CD4-positive, alpha-beta memory T cell (primary cell): ENCODE data around the gene NKPD1. TPM values are rescaled to one million over a fixed set of nuclear protein-coding genes. Genes with fewer than 3 reads are reported as not detected.

Experiments used
- CTCF ChIA-PET: fragments of 350-600 bp; sonication (Branson Sonifier 250); formaldehyde crosslinking; loops from one replicate; lab custom pipeline; 2021; ENCODE audit warnings: inconsistent platforms; ENCODE audit not compliant: partially characterized antibody; lab: Charles Lee
- POLR2A ChIA-PET: fragments of 350-600 bp; sonication (Branson Sonifier 250); formaldehyde crosslinking; loops from one replicate; lab custom pipeline; 2021; ENCODE audit not compliant: partially characterized antibody; lab: Charles Lee
- DNase-seq, 5 donors: peaks; one replicate each; pipeline versions ENCODE4 v3.0.0 to v3.0.0-alpha.2; 2020 to 2022; ENCODE audit warnings: mixed read lengths in 1 of 5
- H3K27ac ChIP-seq: one replicate; pipeline ENCODE4 v1.7.0; 2013; ENCODE audit warnings: low read depth, low read length
- H3K27me3 ChIP-seq: 2 replicates; pipeline ENCODE4 v1.7.0; 2013; ENCODE audit warnings: mild to moderate bottlenecking, low read length, moderate library complexity; ENCODE audit not compliant: insufficient read depth
- H3K36me3 ChIP-seq: 2 replicates; pipeline ENCODE4 v1.7.0; 2013; ENCODE audit warnings: mild to moderate bottlenecking, low read length, moderate library complexity; ENCODE audit not compliant: insufficient read depth
- H3K4me1 ChIP-seq: 2 replicates; pipeline ENCODE4 v1.7.0; 2013; ENCODE audit warnings: mild to moderate bottlenecking, low read length, moderate library complexity; ENCODE audit not compliant: insufficient read depth
- H3K4me3 ChIP-seq, 2 donors: one replicate each; pipeline ENCODE4 v1.7.0; 2013; ENCODE audit warnings: low read length in 2 of 2, mild to moderate bottlenecking in 1 of 2
- H3K9me3 ChIP-seq, 2 donors: one replicate each; pipeline ENCODE4 v1.7.0; 2013; ENCODE audit warnings: low read length in 2 of 2, control low read depth in 1 of 2; ENCODE audit not compliant: control insufficient read depth in 1 of 2
- H3K27ac Mint-ChIP-seq, 7 donors: one replicate each; pipeline ENCODE4 v1.8.0; 2020 to 2021; ENCODE audit warnings: mixed read lengths in 7 of 7, mild to moderate bottlenecking in 6 of 7, inconsistent platforms in 3 of 7, moderate library complexity in 3 of 7
- H3K27me3 Mint-ChIP-seq, 2 donors: one replicate each; pipeline ENCODE4 v1.8.0; 2020 to 2021; ENCODE audit warnings: mixed read lengths in 2 of 2
- H3K36me3 Mint-ChIP-seq, 2 donors: one replicate each; pipeline ENCODE4 v1.8.0; 2020 to 2021; ENCODE audit warnings: mixed read lengths in 2 of 2, inconsistent platforms in 1 of 2, mild to moderate bottlenecking in 1 of 2
- H3K4me1 Mint-ChIP-seq, 4 donors: one replicate each; pipeline ENCODE4 v1.8.0; 2020 to 2021; ENCODE audit warnings: mixed read lengths in 4 of 4, mild to moderate bottlenecking in 1 of 4
- H3K4me3 Mint-ChIP-seq, 8 donors: one replicate each; pipeline ENCODE4 v1.8.0; 2020 to 2021; ENCODE audit warnings: mixed read lengths in 8 of 8, mild to moderate bottlenecking in 7 of 8, moderate library complexity in 6 of 8, inconsistent platforms in 3 of 8
- H3K9me3 Mint-ChIP-seq, 8 donors: one replicate each; pipeline ENCODE4 v1.8.0; 2020 to 2021; ENCODE audit warnings: mixed read lengths in 8 of 8, mild to moderate bottlenecking in 5 of 8, inconsistent platforms in 3 of 8, moderate library complexity in 1 of 8
- intact Hi-C: fragments of 100-400 bp; cut with micrococcal nuclease; formaldehyde crosslinking; loops from one replicate; pipeline ENCODE4 v1.15.1; 2023
- polyA plus RNA-seq, 2 donors: library from polyadenylated mRNA; unstranded; fragments of 300-500 nt; fragmentation: Illumina TruSeq; gene quantifications; one replicate each; pipeline ENCODE4 v1.2.3, GENCODE V29; 2021
- total RNA-seq, 2 experiments: library from RNA; stranded (reverse); gene quantifications; one replicate each; pipeline ENCODE4 v1.2.3, GENCODE V29; 2021

NKPD1 gene
- total and polyA plus RNA-seq, 4 experiments from 2014 or later, result 0.61 to 1.2 (median 0.80) TPM; not detected in 1

DNA sequence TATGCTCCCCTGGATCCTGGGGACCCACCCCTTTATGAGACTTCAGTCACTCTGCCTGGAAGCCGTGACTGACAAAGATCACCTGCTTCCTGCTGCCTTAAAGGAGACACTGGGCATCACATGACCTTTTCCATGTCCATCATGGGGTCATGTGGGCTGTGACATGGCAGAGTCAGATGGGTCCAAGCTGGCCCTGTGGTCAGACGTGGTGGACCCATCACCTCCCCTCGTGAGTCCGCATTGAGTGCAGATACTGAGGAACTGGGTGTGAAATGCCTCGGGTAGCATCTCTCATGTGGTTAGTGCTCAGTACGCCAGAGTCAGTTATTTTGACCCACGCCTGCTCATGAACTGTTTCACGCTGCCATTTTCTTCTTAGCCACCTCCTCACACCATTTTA, 27.1 kb downstream of the NKPD1 start:
- intact Hi-C loops, result no loop called here
- peak in 1 of 5 donors; percentile 2 for DNase-seq
- Histone ChIP-seq H3K36me3 (no peaks in the 10 kb centered on the region), H3K27ac (no peak overlapping the region), H3K9me3 (no peaks in the 10 kb centered on the region), H3K4me3 (no peak overlapping the region), H3K27me3 (no peaks in the 10 kb centered on the region), H3K4me1 (no peaks in the 10 kb centered on the region)
- H3K27ac Mint-ChIP-seq, result no peak overlapping the region
- H3K9me3 Mint-ChIP-seq, result no peaks in the 10 kb centered on the region
- ChIA-PET POLR2A (interaction anchor here (1.2 kb wide), 1 partner anchor 19 kb away, joined by 4 read pairs; no protein-coding TSS in a partner anchor), CTCF (no interaction called here)
- H3K4me3 Mint-ChIP-seq, result no peak overlapping the region
- peaks cover 3 to 10% (median 4%) of the 10 kb centered on the region in 4 donors for H3K4me1 Mint-ChIP-seq
- no peaks in the 10 kb centered on the region for H3K27me3 Mint-ChIP-seq
- no peaks in the 10 kb centered on the region for H3K36me3 Mint-ChIP-seq

DNA sequence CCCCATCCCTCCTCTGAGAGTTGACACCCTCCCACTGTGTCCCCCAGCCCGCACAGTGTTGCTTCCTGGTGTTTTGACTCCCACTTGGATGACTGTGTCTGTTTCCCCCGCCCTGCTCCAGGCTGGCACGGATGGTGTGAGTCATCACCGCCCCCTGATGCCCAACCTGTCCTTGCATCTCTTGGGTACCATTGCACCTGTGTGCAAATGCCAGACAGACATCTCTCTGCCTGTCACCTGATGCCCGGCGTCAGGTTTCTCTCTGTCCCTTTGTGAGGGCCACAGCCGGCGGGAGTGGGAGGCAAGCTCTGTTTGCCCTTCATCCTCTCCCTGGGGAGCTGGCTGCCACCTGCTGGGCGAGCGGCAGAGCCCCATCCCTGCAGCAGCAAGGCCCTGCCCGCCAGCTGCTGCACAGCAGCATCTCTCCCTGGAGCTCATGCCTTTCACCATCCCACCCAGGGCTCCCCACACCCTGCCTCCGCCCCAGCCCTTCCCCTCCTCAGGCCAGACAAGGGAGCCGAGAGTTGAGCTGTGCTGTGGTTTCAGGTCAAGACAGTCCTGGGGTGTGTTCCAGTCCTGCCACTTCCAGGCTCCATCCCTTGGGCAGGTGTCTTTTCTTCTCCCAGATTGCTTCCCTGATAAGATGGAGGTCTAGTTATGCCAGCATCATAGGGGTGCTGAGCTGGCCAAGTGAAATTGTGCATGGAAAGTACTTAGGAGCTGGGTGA, 29.7 kb downstream of the NKPD1 start:
- Mint-ChIP-seq H3K4me3 (no peak overlapping the region), H3K4me1 (peaks cover under 1 to 8% (median 7%) of the 10 kb centered on the region in 4 donors), H3K36me3 (no peaks in the 10 kb centered on the region), H3K27me3 (no peaks in the 10 kb centered on the region), H3K9me3 (no peaks in the 10 kb centered on the region), H3K27ac (peak overlapping the region in 1 of 7 donors; percentile 6)
- Histone ChIP-seq H3K9me3 (no peaks in the 10 kb centered on the region), H3K4me3 (no peak overlapping the region), H3K36me3 (no peaks in the 10 kb centered on the region), H3K4me1 (peaks cover 3% of the 10 kb centered on the region), H3K27ac (no peak overlapping the region), H3K27me3 (no peaks in the 10 kb centered on the region)
- DNase-seq, result peak in 1 of 5 donors; percentile 30
- CTCF ChIA-PET, result interaction anchor here (0.9 kb wide), 1 partner anchor 19 kb away, joined by 3 read pairs; no protein-coding TSS in a partner anchor
- POLR2A ChIA-PET, result no interaction called here
- intact Hi-C loops, result no loop called here

DNA sequence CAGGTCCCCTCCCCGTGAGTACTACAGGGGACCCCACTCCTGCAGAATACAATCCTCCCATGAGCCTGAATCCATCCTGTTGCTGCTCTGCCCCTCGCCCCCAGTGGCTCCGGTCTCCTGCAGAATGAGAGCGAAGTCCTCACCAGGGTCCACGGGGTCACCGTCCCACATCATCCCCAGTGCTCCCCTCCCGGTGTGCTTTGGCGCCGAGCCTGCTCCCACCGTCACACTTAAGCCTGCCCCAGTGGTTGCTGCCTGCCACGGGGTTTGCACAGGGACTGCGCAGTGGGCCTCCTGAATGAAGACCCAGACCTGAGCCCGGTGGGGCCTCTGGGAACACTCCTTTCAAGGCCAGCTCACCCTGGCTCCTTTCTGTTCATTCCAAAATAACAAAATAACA, 30.5 kb downstream of the NKPD1 start:
- no peak overlapping the region for H3K27ac ChIP-seq
- no peaks in the 10 kb centered on the region for H3K36me3 ChIP-seq
- ChIA-PET CTCF (interaction anchor here (0.9 kb wide), 1 partner anchor 20 kb away, joined by 3 read pairs; no protein-coding TSS in a partner anchor), POLR2A (no interaction called here)
- H3K27ac Mint-ChIP-seq, result no peak overlapping the region
- H3K9me3 Mint-ChIP-seq, result no peaks in the 10 kb centered on the region
- no peak overlapping the region for H3K4me3 ChIP-seq
- no peaks in the 10 kb centered on the region for H3K9me3 ChIP-seq
- H3K27me3 ChIP-seq, result no peaks in the 10 kb centered on the region
- no peaks in the 10 kb centered on the region for H3K36me3 Mint-ChIP-seq
- no peak overlapping the region for H3K4me3 Mint-ChIP-seq
- peak in 1 of 5 donors; percentile 34 for DNase-seq
- no peaks in the 10 kb centered on the region for H3K27me3 Mint-ChIP-seq
- intact Hi-C loops, result no loop called here
- peaks cover 3 to 13% (median 11%) of the 10 kb centered on the region in 4 donors for H3K4me1 Mint-ChIP-seq
- peaks cover 10% of the 10 kb centered on the region for H3K4me1 ChIP-seq

DNA sequence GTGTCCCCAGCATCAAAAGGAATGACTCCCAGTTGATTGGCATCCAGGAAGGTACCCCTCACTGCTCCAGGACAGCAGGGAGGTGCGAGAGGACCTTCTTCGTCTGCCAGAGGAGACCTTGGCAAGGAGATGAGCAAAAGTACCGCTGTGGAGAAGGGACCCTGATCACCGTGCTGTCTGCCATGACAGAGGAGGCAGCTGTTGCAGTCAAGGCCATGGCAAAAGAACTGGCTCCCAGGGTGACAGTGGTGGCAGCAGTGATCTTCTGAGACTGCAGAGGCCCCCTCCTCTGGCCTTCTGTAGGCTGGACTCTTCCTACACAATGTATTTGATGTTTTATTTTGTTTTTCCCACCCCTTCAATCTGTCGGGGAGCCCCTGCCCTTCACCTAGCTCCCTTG, 32.0 kb downstream of the NKPD1 start:
- H3K9me3 ChIP-seq, result no peaks in the 10 kb centered on the region
- no peaks in the 10 kb centered on the region for H3K27me3 ChIP-seq
- H3K36me3 Mint-ChIP-seq, result no peaks in the 10 kb centered on the region
- no peak for DNase-seq
- ChIA-PET CTCF (interaction anchor here (0.7 kb wide), 1 partner anchor 36 kb away, joined by 3 read pairs; the partner anchor contains the start of gene PPP1R37), POLR2A (no interaction called here)
- no peak overlapping the region for H3K27ac Mint-ChIP-seq
- H3K4me3 Mint-ChIP-seq, result no peak overlapping the region
- no peaks in the 10 kb centered on the region for H3K9me3 Mint-ChIP-seq
- H3K4me1 ChIP-seq, result peaks cover 10% of the 10 kb centered on the region
- H3K27me3 Mint-ChIP-seq, result no peaks in the 10 kb centered on the region
- intact Hi-C loops, result no loop called here
- H3K36me3 ChIP-seq, result no peaks in the 10 kb centered on the region
- H3K4me3 ChIP-seq, result no peak overlapping the region
- H3K4me1 Mint-ChIP-seq, result peaks cover 6 to 14% (median 12%) of the 10 kb centered on the region in 4 donors
- no peak overlapping the region for H3K27ac ChIP-seq

DNA sequence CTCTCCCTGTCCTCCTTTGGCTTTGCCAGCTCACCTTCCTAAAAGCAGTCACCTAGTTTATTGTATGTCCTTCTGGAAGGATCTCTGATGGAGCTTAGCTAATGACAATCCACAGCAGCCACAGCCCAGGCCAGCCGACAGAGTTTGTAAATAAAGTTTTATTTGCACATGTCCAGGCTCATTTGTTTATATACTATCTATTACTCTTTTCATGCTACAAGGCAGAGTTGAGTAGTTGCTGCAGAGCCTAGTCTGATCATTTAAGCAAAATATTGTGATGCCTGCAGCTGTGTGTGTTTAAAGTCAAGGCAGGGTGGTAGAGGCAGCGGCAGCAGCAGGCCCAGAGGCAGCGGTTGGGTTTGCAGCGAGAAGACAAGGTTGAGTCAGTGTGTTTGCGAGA, 32.6 kb downstream of the NKPD1 start:
- Histone ChIP-seq H3K36me3 (no peaks in the 10 kb centered on the region), H3K27ac (no peak overlapping the region), H3K4me1 (peaks cover 10% of the 10 kb centered on the region), H3K4me3 (no peak overlapping the region), H3K27me3 (no peaks in the 10 kb centered on the region), H3K9me3 (no peaks in the 10 kb centered on the region)
- intact Hi-C loops, result no loop called here
- Mint-ChIP-seq H3K27ac (peak overlapping the region in 1 of 7 donors; percentile 48), H3K4me3 (no peak overlapping the region), H3K4me1 (peaks cover 6 to 16% (median 12%) of the 10 kb centered on the region in 4 donors), H3K27me3 (no peaks in the 10 kb centered on the region), H3K9me3 (no peaks in the 10 kb centered on the region), H3K36me3 (no peaks in the 10 kb centered on the region)
- ChIA-PET CTCF (interaction anchor here (0.6 to 0.9 kb wide), 2 partner anchors 13 to 25 kb away, joined by 3 read pairs; no protein-coding TSS in a partner anchor), POLR2A (no interaction called here)
- DNase-seq, result no peak

DNA sequence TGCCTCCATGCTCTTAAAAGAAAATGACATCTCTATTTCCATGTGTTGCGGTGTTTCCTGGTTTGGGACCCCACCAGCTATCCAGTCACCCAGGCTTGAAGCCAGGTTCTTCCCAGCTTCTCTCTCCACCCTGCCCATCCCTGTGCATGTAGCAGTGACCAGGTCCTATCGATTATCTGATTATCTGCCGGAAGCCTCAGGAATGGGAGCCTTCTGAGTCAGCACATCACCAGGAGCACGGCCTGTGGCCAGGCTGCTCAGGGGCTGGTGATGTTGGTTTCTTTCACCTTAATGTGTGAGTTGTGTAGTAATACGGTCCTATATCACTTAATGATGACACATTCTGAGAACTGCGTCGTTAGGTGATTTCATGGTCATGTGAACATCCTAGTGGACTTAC, 34.1 kb downstream of the NKPD1 start:
- Mint-ChIP-seq H3K27me3 (no peaks in the 10 kb centered on the region), H3K4me3 (no peak overlapping the region), H3K36me3 (no peaks in the 10 kb centered on the region), H3K27ac (no peak overlapping the region), H3K4me1 (peaks cover 6 to 22% (median 17%) of the 10 kb centered on the region in 4 donors), H3K9me3 (no peaks in the 10 kb centered on the region)
- intact Hi-C loops, result loop anchor here (1.0 kb wide), 1 partner anchor 109 kb away; no protein-coding TSS in a partner anchor
- no peaks in the 10 kb centered on the region for H3K36me3 ChIP-seq
- peaks cover 11% of the 10 kb centered on the region for H3K4me1 ChIP-seq
- POLR2A ChIA-PET, result interaction anchor here (1.0 kb wide), 1 partner anchor 26 kb away, joined by 3 read pairs; no protein-coding TSS in a partner anchor
- CTCF ChIA-PET, result interaction anchor here (0.6 to 2.6 kb wide), 17 partner anchors 9 to 175 kb away, joined by 3 to 19 read pairs (median 4); partner anchors contain the start of gene PPP1R37
- no peak overlapping the region for H3K4me3 ChIP-seq
- no peaks in the 10 kb centered on the region for H3K9me3 ChIP-seq
- H3K27me3 ChIP-seq, result no peaks in the 10 kb centered on the region
- DNase-seq, result no peak
- no peak overlapping the region for H3K27ac ChIP-seq

DNA sequence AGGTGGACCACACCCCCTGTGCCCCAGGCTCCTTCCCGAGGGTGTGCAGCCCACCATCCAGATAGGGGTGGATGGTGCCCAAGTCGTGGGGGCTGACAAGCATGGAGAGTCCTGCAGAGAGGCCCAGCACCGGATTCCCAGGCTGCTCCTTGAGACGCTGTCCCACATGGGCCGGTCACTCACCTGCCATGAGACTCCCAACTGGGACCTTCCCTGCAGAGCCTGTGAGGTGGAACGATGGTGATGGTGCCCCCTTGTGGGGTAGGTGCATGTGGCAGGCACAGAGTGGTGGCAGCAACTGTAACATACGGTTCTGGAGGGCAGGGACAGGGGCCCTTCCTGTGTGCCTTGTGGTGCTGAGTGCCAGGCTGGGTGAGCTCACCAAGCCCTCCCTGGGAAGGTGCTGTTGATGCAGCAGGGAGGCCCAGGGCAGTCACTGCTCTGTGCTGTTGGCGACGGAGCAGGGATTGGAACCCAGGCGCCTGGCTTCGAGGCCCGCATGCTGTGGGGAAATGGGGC, 34.7 kb downstream of the NKPD1 start:
- ChIA-PET CTCF (interaction anchor here (0.6 to 2.6 kb wide), 20 partner anchors 9 to 174 kb away, joined by 3 to 19 read pairs (median 4); partner anchors contain the start of genes BLOC1S3, PPP1R37 and TRAPPC6A), POLR2A (interaction anchor here (1.0 kb wide), 1 partner anchor 27 kb away, joined by 3 read pairs; no protein-coding TSS in a partner anchor)
- H3K9me3 Mint-ChIP-seq, result no peaks in the 10 kb centered on the region
- H3K27me3 Mint-ChIP-seq, result no peaks in the 10 kb centered on the region
- no peak overlapping the region for H3K27ac ChIP-seq
- H3K4me3 Mint-ChIP-seq, result no peak overlapping the region
- H3K36me3 Mint-ChIP-seq, result no peaks in the 10 kb centered on the region
- no peak overlapping the region for H3K27ac Mint-ChIP-seq
- H3K4me1 ChIP-seq, result peaks cover 17% of the 10 kb centered on the region
- DNase-seq, result peak; percentile 50 to 58 (median 55)
- intact Hi-C loops, result loop anchor here (1.0 kb wide), 1 partner anchor 109 kb away; no protein-coding TSS in a partner anchor
- no peak overlapping the region for H3K4me3 ChIP-seq
- peaks cover 9 to 28% (median 21%) of the 10 kb centered on the region in 4 donors for H3K4me1 Mint-ChIP-seq
- H3K36me3 ChIP-seq, result no peaks in the 10 kb centered on the region
- H3K9me3 ChIP-seq, result no peaks in the 10 kb centered on the region
- H3K27me3 ChIP-seq, result no peaks in the 10 kb centered on the region
